K562 (cell line): ENCODE results near the gene C3. TPM values are rescaled to one million over a fixed set of nuclear protein-coding genes. Genes with fewer than 3 reads are reported as not detected.

Experiments used
- C11orf30 ChIP-seq: fragments of 450-650 bp; IDR thresholded peaks from 2 replicates; pipeline ENCODE4 v1.6.1; 2016; ENCODE audit warnings: low read depth, mild to moderate bottlenecking
- CBFA2T2 ChIP-seq: fragments of 450-650 bp; conservative IDR thresholded peaks from 2 replicates; pipeline ENCODE4 v1.6.1; 2017; ENCODE audit warnings: mild to moderate bottlenecking
- CEBPZ ChIP-seq: fragments of 150-350 bp; IDR thresholded peaks from 2 replicates; pipeline ENCODE4 v1.6.1; 2014; ENCODE audit warnings: low read depth, mild to moderate bottlenecking, low read length, borderline replicate concordance
- ERF ChIP-seq: fragments of 450-650 bp; formaldehyde crosslinking; IDR thresholded peaks from 2 replicates; pipeline ENCODE4 v1.4.0; 2020; ENCODE audit warnings: mild to moderate bottlenecking, mixed read lengths
- HSF4 ChIP-seq: fragments of 250-450 bp; sonication (Bioruptor Pico); IDR thresholded peaks from 2 replicates; pipeline ENCODE4 v2.1.2; 2022; ENCODE audit warnings: mild to moderate bottlenecking, moderate library complexity, borderline replicate concordance
- KAT2B ChIP-seq: IDR thresholded peaks from one replicate; pipeline ENCODE4 v1.6.1; 2012; ENCODE audit warnings: low read depth, mild to moderate bottlenecking, control low read depth, inconsistent platforms, low read length, moderate library complexity
- NCOA1 ChIP-seq: fragments of 450-650 bp; IDR thresholded peaks from 2 replicates; pipeline ENCODE4 v1.6.1; 2016; ENCODE audit warnings: low read depth
- NFATC3 ChIP-seq: fragments of 450-650 bp; IDR thresholded peaks from 2 replicates; pipeline ENCODE4 v1.6.1; 2017; ENCODE audit warnings: mild to moderate bottlenecking
- PURB ChIP-seq: sonication (generic); formaldehyde crosslinking; IDR thresholded peaks from 2 replicates; pipeline ENCODE4 v1.9.0; 2021; ENCODE audit warnings: low read depth, mild to moderate bottlenecking, missing genetic modification reagents
- SMC3 ChIP-seq: conservative IDR thresholded peaks from 2 replicates; pipeline ENCODE4 v1.6.1; 2011; ENCODE audit warnings: low read depth, low read length, improper control_type of control experiment; ENCODE audit not compliant: insufficient read depth
- TCF7L2 ChIP-seq: fragments of 150-350 bp; IDR thresholded peaks from 2 replicates; pipeline ENCODE4 v1.6.1; 2016; ENCODE audit warnings: low read depth, mild to moderate bottlenecking, low read length, moderate library complexity
- TRIM28 ChIP-seq: fragments of 450-650 bp; IDR thresholded peaks from 2 replicates; pipeline ENCODE4 v1.6.1; 2017
- ZNF644 ChIP-seq: fragments of 200-800 bp; sonication (Bioruptor generic); IDR thresholded peaks from 2 replicates; pipeline ENCODE4 v1.6.1; 2016; ENCODE audit warnings: low read depth, missing genetic modification characterization, missing compliant biosample characterization
- ZNF696 ChIP-seq: fragments of 250-450 bp; sonication (Bioruptor Pico); conservative IDR thresholded peaks from 2 replicates; pipeline ENCODE4 v1.4.0; 2020; ENCODE audit warnings: mild to moderate bottlenecking, moderate library complexity
- ZNF76 ChIP-seq: fragments of 250-450 bp; sonication (Bioruptor Pico); IDR thresholded peaks from 2 replicates; pipeline ENCODE4 v1.4.0; 2020; ENCODE audit warnings: mild to moderate bottlenecking, moderate library complexity, borderline replicate concordance
- polyA plus RNA-seq, 8 experiments: library from polyadenylated mRNA; depleted of rRNA in 4 of 8; stranded (reverse) in 5 of 8; unstranded in 3 of 8; fragments of >200 nt; fragmentation: Nextera tagmentation in 2 of 8; fragmentation: Illumina TruSeq in 1 of 8; extraction: Ambion mirVana in 2 of 8; extraction: Trizol in 1 of 8; gene quantifications; 2 replicates each; pipeline versions ENCODE4 v1.2.1 to v1.2.3, GENCODE V29; 2011 to 2014; ENCODE audit warnings: inconsistent platforms in 1 of 8, missing spikeins in 1 of 8
- total RNA-seq, 7 experiments: library from RNA; depleted of rRNA in 6 of 7; stranded (reverse); fragments of >200 nt in 6 of 7; fragmentation: Illumina TruSeq in 2 of 7; extraction: Trizol in 2 of 7; gene quantifications; 2 replicates each; pipeline versions ENCODE4 v1.2.1 to v1.2.3, GENCODE V29; 2011 to 2021; ENCODE audit warnings: low replicate concordance in 1 of 7
- TF ChIP-seq, protein P1 (sequence below): fragments of 450-650 bp; IDR thresholded peaks from 2 replicates; pipeline ENCODE4 v1.7.1; 2018; ENCODE audit warnings: mild to moderate bottlenecking, low read depth; ENCODE audit not compliant: partially characterized antibody
- TF ChIP-seq, protein P2 (sequence below): sonication (generic); formaldehyde crosslinking; IDR thresholded peaks from 2 replicates; pipeline ENCODE4 v1.8.1; 2023; ENCODE audit warnings: mild to moderate bottlenecking, missing genetic modification reagents
- TF ChIP-seq, protein P3 (sequence below): IDR thresholded peaks from 2 replicates; pipeline ENCODE4 v1.6.1; 2016; ENCODE audit warnings: missing genetic modification characterization, missing compliant biosample characterization

C3 gene
- total and polyA plus RNA-seq, 9 of the 15 experiments (the other 6 are each of a cell fraction or from before 2014, with no cell fraction given) = 0.59 to 10.6 (median 2.2) TPM

DNA sequence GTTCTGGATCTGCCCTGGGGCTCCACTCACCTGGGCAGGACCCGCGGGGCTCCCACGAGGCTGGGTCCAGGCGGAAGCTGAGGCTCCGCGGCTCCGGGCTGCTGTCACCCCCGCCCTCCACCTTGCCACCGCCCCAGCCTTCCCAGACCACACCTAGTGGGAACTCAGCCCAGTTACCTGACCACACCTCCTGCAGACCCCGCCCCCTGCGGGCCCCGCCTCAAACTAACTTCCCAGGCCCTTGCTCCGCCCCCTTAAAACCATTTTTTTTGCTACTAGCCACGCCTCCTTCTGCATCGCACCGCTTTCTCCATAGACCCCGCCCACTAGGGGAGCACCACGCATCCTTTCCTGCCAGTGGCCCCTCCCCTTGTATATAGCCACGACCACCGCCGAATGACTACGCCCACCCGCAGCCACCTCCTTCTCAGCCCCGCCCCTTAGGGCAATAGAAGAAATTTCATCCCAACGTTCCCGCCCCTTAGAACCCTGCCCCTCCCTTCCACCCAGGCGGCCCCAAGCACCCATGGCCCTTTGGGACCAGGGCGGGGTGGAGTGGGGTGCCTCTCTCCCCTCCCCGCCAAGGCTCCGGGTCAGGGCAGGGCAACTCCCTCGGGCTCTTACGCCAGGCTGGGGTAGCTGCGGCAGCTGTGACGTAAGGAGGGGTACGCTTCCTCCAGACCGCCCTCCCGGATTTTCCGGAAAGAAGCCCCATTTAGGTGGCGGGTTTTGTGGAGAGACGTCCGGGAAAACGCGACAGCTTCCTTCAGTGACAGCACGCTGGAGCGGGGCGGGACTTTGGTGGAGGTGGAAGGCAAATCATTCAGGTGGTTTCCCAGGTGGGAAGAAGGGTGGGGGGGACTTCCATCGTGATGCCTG, 47.1 kb upstream of the C3 start, which contains the start of gene SH2D3A (continued):
- TF ChIP-seq, protein P1, sequence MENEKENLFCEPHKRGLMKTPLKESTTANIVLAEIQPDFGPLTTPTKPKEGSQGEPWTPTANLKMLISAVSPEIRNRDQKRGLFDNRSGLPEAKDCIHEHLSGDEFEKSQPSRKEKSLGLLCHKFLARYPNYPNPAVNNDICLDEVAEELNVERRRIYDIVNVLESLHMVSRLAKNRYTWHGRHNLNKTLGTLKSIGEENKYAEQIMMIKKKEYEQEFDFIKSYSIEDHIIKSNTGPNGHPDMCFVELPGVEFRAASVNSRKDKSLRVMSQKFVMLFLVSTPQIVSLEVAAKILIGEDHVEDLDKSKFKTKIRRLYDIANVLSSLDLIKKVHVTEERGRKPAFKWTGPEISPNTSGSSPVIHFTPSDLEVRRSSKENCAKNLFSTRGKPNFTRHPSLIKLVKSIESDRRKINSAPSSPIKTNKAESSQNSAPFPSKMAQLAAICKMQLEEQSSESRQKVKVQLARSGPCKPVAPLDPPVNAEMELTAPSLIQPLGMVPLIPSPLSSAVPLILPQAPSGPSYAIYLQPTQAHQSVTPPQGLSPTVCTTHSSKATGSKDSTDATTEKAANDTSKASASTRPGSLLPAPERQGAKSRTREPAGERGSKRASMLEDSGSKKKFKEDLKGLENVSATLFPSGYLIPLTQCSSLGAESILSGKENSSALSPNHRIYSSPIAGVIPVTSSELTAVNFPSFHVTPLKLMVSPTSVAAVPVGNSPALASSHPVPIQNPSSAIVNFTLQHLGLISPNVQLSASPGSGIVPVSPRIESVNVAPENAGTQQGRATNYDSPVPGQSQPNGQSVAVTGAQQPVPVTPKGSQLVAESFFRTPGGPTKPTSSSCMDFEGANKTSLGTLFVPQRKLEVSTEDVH = no peak
- TF ChIP-seq ERF (CRISPR knock-in tag) (no peak), TCF7L2 (no peak), TRIM28 (no peak), ZNF696 (CRISPR knock-in tag) (no peak), KAT2B (no peak), SMC3 (no peak), HSF4 (CRISPR knock-in tag) (no peak), C11orf30 (no peak), CEBPZ (no peak), NFATC3 (no peak), ZNF76 (CRISPR knock-in tag) (no peak), CBFA2T2 (no peak), PURB (no peak), ZNF644 (no peak), NCOA1 (no peak)
- TF ChIP-seq, protein P2, sequence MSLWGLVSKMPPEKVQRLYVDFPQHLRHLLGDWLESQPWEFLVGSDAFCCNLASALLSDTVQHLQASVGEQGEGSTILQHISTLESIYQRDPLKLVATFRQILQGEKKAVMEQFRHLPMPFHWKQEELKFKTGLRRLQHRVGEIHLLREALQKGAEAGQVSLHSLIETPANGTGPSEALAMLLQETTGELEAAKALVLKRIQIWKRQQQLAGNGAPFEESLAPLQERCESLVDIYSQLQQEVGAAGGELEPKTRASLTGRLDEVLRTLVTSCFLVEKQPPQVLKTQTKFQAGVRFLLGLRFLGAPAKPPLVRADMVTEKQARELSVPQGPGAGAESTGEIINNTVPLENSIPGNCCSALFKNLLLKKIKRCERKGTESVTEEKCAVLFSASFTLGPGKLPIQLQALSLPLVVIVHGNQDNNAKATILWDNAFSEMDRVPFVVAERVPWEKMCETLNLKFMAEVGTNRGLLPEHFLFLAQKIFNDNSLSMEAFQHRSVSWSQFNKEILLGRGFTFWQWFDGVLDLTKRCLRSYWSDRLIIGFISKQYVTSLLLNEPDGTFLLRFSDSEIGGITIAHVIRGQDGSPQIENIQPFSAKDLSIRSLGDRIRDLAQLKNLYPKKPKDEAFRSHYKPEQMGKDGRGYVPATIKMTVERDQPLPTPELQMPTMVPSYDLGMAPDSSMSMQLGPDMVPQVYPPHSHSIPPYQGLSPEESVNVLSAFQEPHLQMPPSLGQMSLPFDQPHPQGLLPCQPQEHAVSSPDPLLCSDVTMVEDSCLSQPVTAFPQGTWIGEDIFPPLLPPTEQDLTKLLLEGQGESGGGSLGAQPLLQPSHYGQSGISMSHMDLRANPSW = no peak
- TF ChIP-seq, protein P3, sequence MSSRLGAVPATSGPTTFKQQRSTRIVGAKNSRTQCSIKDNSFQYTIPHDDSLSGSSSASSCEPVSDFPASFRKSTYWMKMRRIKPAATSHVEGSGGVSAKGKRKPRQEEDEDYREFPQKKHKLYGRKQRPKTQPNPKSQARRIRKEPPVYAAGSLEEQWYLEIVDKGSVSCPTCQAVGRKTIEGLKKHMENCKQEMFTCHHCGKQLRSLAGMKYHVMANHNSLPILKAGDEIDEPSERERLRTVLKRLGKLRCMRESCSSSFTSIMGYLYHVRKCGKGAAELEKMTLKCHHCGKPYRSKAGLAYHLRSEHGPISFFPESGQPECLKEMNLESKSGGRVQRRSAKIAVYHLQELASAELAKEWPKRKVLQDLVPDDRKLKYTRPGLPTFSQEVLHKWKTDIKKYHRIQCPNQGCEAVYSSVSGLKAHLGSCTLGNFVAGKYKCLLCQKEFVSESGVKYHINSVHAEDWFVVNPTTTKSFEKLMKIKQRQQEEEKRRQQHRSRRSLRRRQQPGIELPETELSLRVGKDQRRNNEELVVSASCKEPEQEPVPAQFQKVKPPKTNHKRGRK (tag) = no peak
